CD14-positive monocyte (primary cell): ENCODE measurements around the gene DCLRE1A. TPM values are rescaled to one million over a fixed set of nuclear protein-coding genes. Genes with fewer than 3 reads are reported as not detected.
A peak's percentile ranks its signal among the peaks of the same experiment; 100 is the strongest.

Experiments
- DNase-seq, 3 donors: peaks; one replicate each; pipeline ENCODE4 v3.0.0-alpha.2; 2011 to 2022
- H2AFZ ChIP-seq: 2 replicates; pipeline ENCODE4 v1.6.0; 2012; ENCODE audit warnings: mild to moderate bottlenecking, low read depth, low read length, inconsistent platforms; ENCODE audit not compliant: insufficient read depth, poor library complexity, severe bottlenecking
- H3K27ac ChIP-seq, 2 donors: 1 replicate in 1 of 2; 2 replicates in 1 of 2; pipeline ENCODE4 v1.5.1; 2012 to 2013; ENCODE audit warnings: low read length in 2 of 2, control low read depth in 1 of 2, inconsistent platforms in 1 of 2, low read depth in 1 of 2, mild to moderate bottlenecking in 1 of 2
- H3K27me3 ChIP-seq, 2 donors: one replicate each; pipeline versions ENCODE4 v1.6.0 to v1.6.1; 2011 to 2013; ENCODE audit warnings: low read length in 2 of 2; ENCODE audit not compliant: control insufficient read depth in 2 of 2, insufficient read depth in 2 of 2
- H3K36me3 ChIP-seq, 2 donors: replicated peaks in 1 of 2; 1 replicate in 1 of 2; 2 replicates in 1 of 2; pipeline versions ENCODE4 v1.5.1 to v1.6.1; 2012 to 2013; ENCODE audit warnings: low read length in 2 of 2, control low read depth in 1 of 2, inconsistent platforms in 1 of 2, mild to moderate bottlenecking in 1 of 2; ENCODE audit not compliant: insufficient read depth in 2 of 2, control insufficient read depth in 1 of 2
- H3K4me1 ChIP-seq, 2 donors: 1 replicate in 1 of 2; 2 replicates in 1 of 2; pipeline versions ENCODE4 v1.5.1 to v1.6.1; 2012 to 2013; ENCODE audit warnings: low read length in 2 of 2, control low read depth in 1 of 2, inconsistent platforms in 1 of 2, mild to moderate bottlenecking in 1 of 2, moderate library complexity in 1 of 2; ENCODE audit not compliant: insufficient read depth in 2 of 2, control insufficient read depth in 1 of 2
- H3K4me2 ChIP-seq: replicated peaks from 2 replicates; pipeline ENCODE3; 2012; ENCODE audit warnings: low read length, moderate library complexity, mild to moderate bottlenecking; ENCODE audit not compliant: poor library complexity, severe bottlenecking; ENCODE audit errors: extremely low read depth
- H3K4me3 ChIP-seq, 3 experiments: fragments of 200-600 bp in 1 of 3; sonication (generic) in 1 of 3; replicated peaks in 1 of 3; 1 replicate in 2 of 3; 2 replicates in 1 of 3; pipeline ENCODE4 v1.5.1; 2011 to 2013; ENCODE audit warnings: low read length in 3 of 3, mild to moderate bottlenecking in 3 of 3, control low read depth in 2 of 3, low read depth in 2 of 3, inconsistent platforms in 1 of 3, moderate library complexity in 1 of 3
- H3K79me2 ChIP-seq: 2 replicates; pipeline ENCODE4 v1.6.0; 2012; ENCODE audit warnings: mild to moderate bottlenecking, control low read depth, inconsistent platforms, low read length, moderate library complexity; ENCODE audit not compliant: insufficient read depth
- H3K9ac ChIP-seq: 2 replicates; pipeline ENCODE4 v1.6.0; 2017; ENCODE audit warnings: low read length, mild to moderate bottlenecking; ENCODE audit not compliant: insufficient read depth, poor library complexity, severe bottlenecking
- H3K9me3 ChIP-seq, 2 donors: replicated peaks in 1 of 2; 1 replicate in 1 of 2; 2 replicates in 1 of 2; pipeline versions ENCODE4 v1.5.1 to v1.6.1; 2012 to 2013; ENCODE audit warnings: low read length in 2 of 2, control low read depth in 1 of 2; ENCODE audit not compliant: control insufficient read depth in 1 of 2, insufficient read depth in 1 of 2
- H4K20me1 ChIP-seq: 2 replicates; pipeline ENCODE4 v1.6.0; 2012; ENCODE audit warnings: mild to moderate bottlenecking, low read length, control low read depth, moderate library complexity; ENCODE audit not compliant: insufficient read depth
- H3K27ac Mint-ChIP-seq, 7 donors: one replicate each; pipeline ENCODE4 v1.8.0; 2020; ENCODE audit warnings: mild to moderate bottlenecking in 7 of 7, mixed read lengths in 7 of 7, moderate library complexity in 6 of 7, inconsistent platforms in 2 of 7
- H3K27me3 Mint-ChIP-seq, 3 donors: one replicate each; pipeline ENCODE4 v1.8.0; 2021 to 2022; ENCODE audit warnings: low read depth in 3 of 3, mild to moderate bottlenecking in 3 of 3, mixed read lengths in 3 of 3, moderate library complexity in 3 of 3, inconsistent platforms in 1 of 3
- H3K36me3 Mint-ChIP-seq, 2 donors: one replicate each; pipeline ENCODE4 v1.8.0; 2020; ENCODE audit warnings: mixed read lengths in 2 of 2, inconsistent platforms in 1 of 2, mild to moderate bottlenecking in 1 of 2
- H3K4me1 Mint-ChIP-seq: one replicate; pipeline ENCODE4 v1.8.0; 2020; ENCODE audit warnings: mild to moderate bottlenecking, mixed read lengths
- H3K4me3 Mint-ChIP-seq, 2 donors: one replicate each; pipeline ENCODE4 v1.8.0; 2020; ENCODE audit warnings: mild to moderate bottlenecking in 2 of 2, mixed read lengths in 2 of 2, moderate library complexity in 1 of 2
- H3K9me3 Mint-ChIP-seq, 7 donors: one replicate each; pipeline ENCODE4 v1.8.0; 2020 to 2022; ENCODE audit warnings: mixed read lengths in 7 of 7, mild to moderate bottlenecking in 6 of 7, moderate library complexity in 6 of 7, inconsistent platforms in 2 of 7
- CTCF ChIP-seq: fragments of 200-600 bp; IDR thresholded peaks from one replicate; pipeline ENCODE4 v1.8.0; 2022; ENCODE audit warnings: antibody characterized with exemption, mild to moderate bottlenecking
- WGBS: methylation state at CpG from one replicate; pipeline ENCODE4 v1.1.5; 2013; ENCODE audit warnings: missing lambda C conversion rate; ENCODE audit not compliant: insufficient coverage; 5-methylcytosine and 5-hydroxymethylcytosine counted together
- intact Hi-C, 2 donors: fragments of 100-400 bp; cut with micrococcal nuclease; formaldehyde crosslinking; loops; one replicate each; pipeline versions ENCODE4 v1.15.0 to v1.15.1; 2023
- polyA plus RNA-seq, 3 donors: library from polyadenylated mRNA; depleted of rRNA in 1 of 3; unstranded in 2 of 3; stranded (reverse) in 1 of 3; fragments of 300-500 nt in 2 of 3; fragments of >200 nt in 1 of 3; fragmentation: Illumina TruSeq in 2 of 3; gene quantifications; 1 replicate in 2 of 3; 2 replicates in 1 of 3; pipeline ENCODE4 v1.2.3, GENCODE V29; 2012 to 2021

The DCLRE1A gene
- polyA plus RNA-seq, 3 donors = 1.00 to 1.3 (median 1.3) TPM

- Histone ChIP-seq H3K36me3 (peaks cover 27 to 47% of the 10 kb centered on the region in 2 donors), H4K20me1 (no peaks in the 10 kb centered on the region), H3K4me1 (no peaks in the 10 kb centered on the region), H3K4me3 (no peak overlapping the region), H3K27ac (no peak overlapping the region), H3K79me2 (peaks cover 11% of the 10 kb centered on the region), H3K9ac (no peak overlapping the region), H3K27me3 (no peaks in the 10 kb centered on the region), H3K9me3 (no peaks in the 10 kb centered on the region), H2AFZ (no peak overlapping the region), H3K4me2 (no peak overlapping the region)
- Mint-ChIP-seq H3K4me3 (no peak overlapping the region), H3K36me3 (peaks cover 47 to 60% of the 10 kb centered on the region in 2 donors), H3K4me1 (peaks cover 12% of the 10 kb centered on the region), H3K9me3 (peaks cover 0 to 2% (median 0%) of the 10 kb centered on the region in 7 donors), H3K27me3 (no peaks in the 10 kb centered on the region), H3K27ac (no peak overlapping the region)
- no peak for DNase-seq
- TF ChIP-seq CTCF = no peak
- WGBS = no CpG with 5 or more reads among the region's 1 CpG
- intact Hi-C loops = no loop called here
Observed at GRCh38 chr10:113880236-113880635, 26.4 kb upstream of the DCLRE1A start.

DNA sequence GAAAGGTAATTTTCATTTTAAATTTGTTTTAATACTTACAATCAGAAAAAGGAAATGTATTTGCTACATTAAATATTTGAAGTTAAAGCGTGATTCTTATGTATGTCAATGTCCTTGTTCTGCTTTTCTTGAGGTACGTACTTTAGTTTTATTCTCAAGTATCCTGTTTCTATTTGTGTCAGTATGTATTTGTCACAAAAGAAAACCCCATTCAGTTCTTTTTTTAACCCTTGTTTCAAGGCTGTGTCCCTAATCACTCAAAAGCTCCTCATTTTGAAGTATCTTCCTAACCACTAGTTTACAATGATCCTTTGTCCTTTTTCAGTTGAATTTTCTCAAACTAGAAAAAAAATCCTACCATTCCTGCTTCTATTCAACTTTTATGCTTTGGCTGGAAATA is 25.8 kb upstream of the DCLRE1A start:
- no peak for DNase-seq
- H3K36me3 ChIP-seq = peaks cover 25 to 47% of the 10 kb centered on the region in 2 donors
- intact Hi-C loops = no loop called here
- H3K27me3 ChIP-seq = no peaks in the 10 kb centered on the region
- WGBS = no CpG with 5 or more reads among the region's 2 CpGs
- H3K4me3 ChIP-seq = no peak overlapping the region
- Mint-ChIP-seq H3K36me3 (peaks cover 51 to 57% of the 10 kb centered on the region in 2 donors), H3K9me3 (peaks cover 0 to 2% (median 0%) of the 10 kb centered on the region in 7 donors), H3K27ac (peak overlapping the region in 1 of 7 donors; percentile 50), H3K4me1 (peaks cover 14% of the 10 kb centered on the region), H3K4me3 (no peak overlapping the region), H3K27me3 (peaks cover 0 to 1% (median 0%) of the 10 kb centered on the region in 3 donors)
- H4K20me1 ChIP-seq = no peaks in the 10 kb centered on the region
- peaks cover 16% of the 10 kb centered on the region for H3K79me2 ChIP-seq
- no peak overlapping the region for H3K27ac ChIP-seq
- no peak overlapping the region for H2AFZ ChIP-seq
- no peak for TF ChIP-seq CTCF
- H3K9me3 ChIP-seq = no peaks in the 10 kb centered on the region
- H3K4me1 ChIP-seq = no peaks in the 10 kb centered on the region
- H3K9ac ChIP-seq = no peak overlapping the region
- no peak overlapping the region for H3K4me2 ChIP-seq
